ENCODE measurements around the gene PPP1R1A.

GRCh38 chr12:54569995-54570528 is 18.4 kb downstream of the PPP1R1A start:
- TF ChIP-seq CTCF (IDR thresholded peaks at IDR 0.05; ENCODE audit: low read depth, low read length, poor library complexity, severe bottlenecking), result no peak
- TF ChIP-seq EZH2phosphoT487 (IDR thresholded peaks at IDR 0.05; ENCODE audit: borderline replicate concordance, low read length), result no peak
